Measurements from ENCODE around the gene KCNJ1.

KCNJ1 gene

GRCh38 chr11:128906185-128907050 lies 39.3 kb upstream of the KCNJ1 start:
- H3K4me3 Mint-ChIP-seq = peak overlapping the region; percentile 75 to 76
- H3K4me1 Mint-ChIP-seq (ENCODE audit: low read depth in 2 of 2) = peaks cover 5 to 18% of the 10 kb centered on the region in 2 donors
- peaks cover 10 to 79% of the 10 kb centered on the region in 2 donors for H3K27me3 Mint-ChIP-seq
- no peaks in the 10 kb centered on the region for H3K36me3 Mint-ChIP-seq (ENCODE audit: insufficient read depth)
- H3K9me3 Mint-ChIP-seq = no peaks in the 10 kb centered on the region
- H3K27ac Mint-ChIP-seq = peak overlapping the region in 1 of 2 donors; percentile 51
- no peak for DNase-seq
- ATAC-seq (replicated peaks) = no peak

- peaks cover 5 to 18% of the 10 kb centered on the region in 2 donors for H3K4me1 Mint-ChIP-seq (ENCODE audit: low read depth in 2 of 2)
- H3K4me3 Mint-ChIP-seq = peak overlapping the region; percentile 75 to 76
- no peaks in the 10 kb centered on the region for H3K36me3 Mint-ChIP-seq (ENCODE audit: insufficient read depth)
- peak overlapping the region in 1 of 2 donors; percentile 51 for H3K27ac Mint-ChIP-seq
- H3K27me3 Mint-ChIP-seq = peaks cover 10 to 74% of the 10 kb centered on the region in 2 donors
- H3K9me3 Mint-ChIP-seq = no peaks in the 10 kb centered on the region
- DNase-seq (peak; percentile 17 to 35 (median 24)), ATAC-seq (replicated peaks) (peak; percentile 73)
These were observed 38.5 kb upstream of the KCNJ1 start for GRCh38 chr11:128905345-128906184.

GRCh38 chr11:128904656-128905344 lies 37.7 kb upstream of the KCNJ1 start:
- H3K27ac Mint-ChIP-seq = peak overlapping the region; percentile 31 to 57
- no peaks in the 10 kb centered on the region for H3K9me3 Mint-ChIP-seq
- ATAC-seq (replicated peaks) (peak; percentile 28), DNase-seq (no peak)
- H3K36me3 Mint-ChIP-seq (ENCODE audit: insufficient read depth) = no peaks in the 10 kb centered on the region
- H3K4me3 Mint-ChIP-seq = peak overlapping the region; percentile 75 to 76
- peaks cover 5 to 18% of the 10 kb centered on the region in 2 donors for H3K4me1 Mint-ChIP-seq (ENCODE audit: low read depth in 2 of 2)
- H3K27me3 Mint-ChIP-seq = peaks cover 8 to 68% of the 10 kb centered on the region in 2 donors

GRCh38 chr11:128904303-128904655 lies 37.2 kb upstream of the KCNJ1 start:
- Mint-ChIP-seq H3K4me1 (ENCODE audit: low read depth in 2 of 2) (peaks cover 5 to 18% of the 10 kb centered on the region in 2 donors), H3K27me3 (peaks cover 2 to 62% of the 10 kb centered on the region in 2 donors), H3K27ac (peak overlapping the region in 1 of 2 donors; percentile 57), H3K9me3 (no peaks in the 10 kb centered on the region), H3K4me3 (peak overlapping the region; percentile 75 to 76), H3K36me3 (ENCODE audit: insufficient read depth) (no peaks in the 10 kb centered on the region)
- ATAC-seq (replicated peaks) = no peak
- DNase-seq = no peak

- ATAC-seq (replicated peaks) = no peak
- no peak for DNase-seq
- peaks cover 5 to 18% of the 10 kb centered on the region in 2 donors for H3K4me1 Mint-ChIP-seq (ENCODE audit: low read depth in 2 of 2)
These were observed 36.4 kb upstream of the KCNJ1 start for GRCh38 chr11:128903248-128904061.

GRCh38 chr11:128902515-128903066 lies 35.5 kb upstream of the KCNJ1 start:
- Mint-ChIP-seq H3K27me3 (peaks cover 0 to 50% of the 10 kb centered on the region in 2 donors), H3K36me3 (ENCODE audit: insufficient read depth) (no peaks in the 10 kb centered on the region), H3K4me3 (no peak overlapping the region), H3K27ac (no peak overlapping the region), H3K4me1 (ENCODE audit: low read depth in 2 of 2) (peaks cover 5 to 18% of the 10 kb centered on the region in 2 donors), H3K9me3 (no peaks in the 10 kb centered on the region)
- DNase-seq (no peak), ATAC-seq (replicated peaks) (no peak)

More at GRCh38 chr11:128903248-128904061, 36.4 kb upstream of the KCNJ1 start:
- H3K4me3 Mint-ChIP-seq = peak overlapping the region; percentile 75 to 76
- H3K36me3 Mint-ChIP-seq (ENCODE audit: insufficient read depth) = no peaks in the 10 kb centered on the region
- H3K27me3 Mint-ChIP-seq = peaks cover 0 to 54% of the 10 kb centered on the region in 2 donors
- no peaks in the 10 kb centered on the region for H3K9me3 Mint-ChIP-seq
- no peak overlapping the region for H3K27ac Mint-ChIP-seq

GRCh38 chr11:128901653-128902514 lies 34.8 kb upstream of the KCNJ1 start:
- ATAC-seq (replicated peaks) (no peak), DNase-seq (no peak)
- Mint-ChIP-seq H3K4me1 (ENCODE audit: low read depth in 2 of 2) (peaks cover 5 to 18% of the 10 kb centered on the region in 2 donors), H3K27me3 (peaks cover 0 to 44% of the 10 kb centered on the region in 2 donors), H3K4me3 (no peak overlapping the region), H3K9me3 (no peaks in the 10 kb centered on the region), H3K27ac (no peak overlapping the region), H3K36me3 (ENCODE audit: insufficient read depth) (no peaks in the 10 kb centered on the region)

- Mint-ChIP-seq H3K27me3 (peaks cover 0 to 32% of the 10 kb centered on the region in 2 donors), H3K27ac (no peak overlapping the region), H3K4me3 (no peak overlapping the region), H3K4me1 (ENCODE audit: low read depth in 2 of 2) (peaks cover 0 to 10% of the 10 kb centered on the region in 2 donors), H3K36me3 (ENCODE audit: insufficient read depth) (no peaks in the 10 kb centered on the region), H3K9me3 (no peaks in the 10 kb centered on the region)
- DNase-seq (no peak), ATAC-seq (replicated peaks) (no peak)
These were observed 33.4 kb upstream of the KCNJ1 start for GRCh38 chr11:128900468-128900867.

GRCh38 chr11:128898580-128899344 lies 31.7 kb upstream of the KCNJ1 start:
- Mint-ChIP-seq H3K27ac (no peak overlapping the region), H3K9me3 (no peaks in the 10 kb centered on the region), H3K27me3 (peaks cover 0 to 34% of the 10 kb centered on the region in 2 donors)

GRCh38 chr11:128897826-128898225 lies 30.7 kb upstream of the KCNJ1 start:
- no peak overlapping the region for H3K4me3 Mint-ChIP-seq
- H3K27ac Mint-ChIP-seq = no peak overlapping the region
- peaks cover 0 to 36% of the 10 kb centered on the region in 2 donors for H3K27me3 Mint-ChIP-seq
- no peaks in the 10 kb centered on the region for H3K36me3 Mint-ChIP-seq (ENCODE audit: insufficient read depth)
- no peak for DNase-seq
- no peak for ATAC-seq (replicated peaks)
- no peaks in the 10 kb centered on the region for H3K9me3 Mint-ChIP-seq
- no peaks in the 10 kb centered on the region for H3K4me1 Mint-ChIP-seq (ENCODE audit: low read depth in 2 of 2)

More at GRCh38 chr11:128898580-128899344, 31.7 kb upstream of the KCNJ1 start:
- H3K36me3 Mint-ChIP-seq (ENCODE audit: insufficient read depth) = no peaks in the 10 kb centered on the region
- ATAC-seq (replicated peaks) (no peak), DNase-seq (no peak)
- H3K4me1 Mint-ChIP-seq (ENCODE audit: low read depth in 2 of 2) = peaks cover 0 to 3% of the 10 kb centered on the region in 2 donors
- no peak overlapping the region for H3K4me3 Mint-ChIP-seq

- Mint-ChIP-seq H3K27me3 (peaks cover 11 to 39% of the 10 kb centered on the region in 2 donors), H3K36me3 (ENCODE audit: insufficient read depth) (no peaks in the 10 kb centered on the region), H3K4me1 (ENCODE audit: low read depth in 2 of 2) (peaks cover 0 to 2% of the 10 kb centered on the region in 2 donors), H3K27ac (no peak overlapping the region), H3K9me3 (no peaks in the 10 kb centered on the region), H3K4me3 (no peak overlapping the region)
- ATAC-seq (replicated peaks) (no peak), DNase-seq (no peak)
These were observed 29.3 kb upstream of the KCNJ1 start for GRCh38 chr11:128896356-128896755.
